Measurements from ENCODE around the gene C17orf107. TPM values are rescaled to one million over a fixed set of nuclear protein-coding genes. Genes with fewer than 3 reads are reported as not detected.

C17orf107 gene
- total RNA-seq, 1 experiment from 2014 or later = 1.0 TPM

DNA sequence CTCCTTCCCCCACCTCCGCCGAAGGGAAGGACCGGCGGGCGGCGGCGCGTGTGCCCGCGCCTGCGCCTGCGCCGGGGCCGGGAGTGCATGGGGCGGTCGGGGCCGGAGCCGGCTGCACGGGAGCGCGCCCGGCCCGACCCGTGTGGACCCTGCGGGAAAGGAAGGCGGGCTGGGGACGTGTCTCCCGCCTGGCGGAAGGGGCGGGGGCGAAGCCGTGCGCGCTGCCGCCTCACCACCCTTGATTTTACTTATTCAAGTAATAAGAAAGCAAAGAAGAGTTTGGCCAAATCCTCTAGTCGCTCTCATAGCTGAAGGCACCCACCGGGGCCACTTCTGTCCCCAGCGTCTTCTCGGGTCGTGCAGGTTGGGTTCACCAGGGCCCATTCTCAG lies 49.6 kb downstream of the C17orf107 start:
- BruUV-seq (replicated peaks) = no TSS peak
- Histone ChIP-seq H3K9me3 (no peaks in the 10 kb centered on the region), H3K4me3 (ENCODE audit: low read depth, low read length) (peak overlapping the region; percentile 97), H3K36me3 (ENCODE audit: control insufficient read depth, insufficient read depth, low read length) (no peaks in the 10 kb centered on the region; the same call in 1 of the 2 replicates), H3K27me3 (replicated peaks; ENCODE audit: control insufficient read depth, insufficient read depth, low read length) (no peaks in the 10 kb centered on the region), H3K4me1 (peaks cover 15% of the 10 kb centered on the region)
- Mint-ChIP-seq H3K4me1 (ENCODE audit: low read depth, unreplicated experiment) (peaks cover 10% of the 10 kb centered on the region), H3K4me3 (ENCODE audit: unreplicated experiment) (peak overlapping the region; percentile 85), H3K36me3 (ENCODE audit: insufficient read depth, unreplicated experiment) (peaks cover 32% of the 10 kb centered on the region), H3K27ac (ENCODE audit: unreplicated experiment) (peak overlapping the region; percentile 90), H3K27me3 (ENCODE audit: insufficient read depth, unreplicated experiment) (no peaks in the 10 kb centered on the region), H3K9me3 (ENCODE audit: unreplicated experiment) (no peaks in the 10 kb centered on the region)
- TF ChIP-seq, protein P1, sequence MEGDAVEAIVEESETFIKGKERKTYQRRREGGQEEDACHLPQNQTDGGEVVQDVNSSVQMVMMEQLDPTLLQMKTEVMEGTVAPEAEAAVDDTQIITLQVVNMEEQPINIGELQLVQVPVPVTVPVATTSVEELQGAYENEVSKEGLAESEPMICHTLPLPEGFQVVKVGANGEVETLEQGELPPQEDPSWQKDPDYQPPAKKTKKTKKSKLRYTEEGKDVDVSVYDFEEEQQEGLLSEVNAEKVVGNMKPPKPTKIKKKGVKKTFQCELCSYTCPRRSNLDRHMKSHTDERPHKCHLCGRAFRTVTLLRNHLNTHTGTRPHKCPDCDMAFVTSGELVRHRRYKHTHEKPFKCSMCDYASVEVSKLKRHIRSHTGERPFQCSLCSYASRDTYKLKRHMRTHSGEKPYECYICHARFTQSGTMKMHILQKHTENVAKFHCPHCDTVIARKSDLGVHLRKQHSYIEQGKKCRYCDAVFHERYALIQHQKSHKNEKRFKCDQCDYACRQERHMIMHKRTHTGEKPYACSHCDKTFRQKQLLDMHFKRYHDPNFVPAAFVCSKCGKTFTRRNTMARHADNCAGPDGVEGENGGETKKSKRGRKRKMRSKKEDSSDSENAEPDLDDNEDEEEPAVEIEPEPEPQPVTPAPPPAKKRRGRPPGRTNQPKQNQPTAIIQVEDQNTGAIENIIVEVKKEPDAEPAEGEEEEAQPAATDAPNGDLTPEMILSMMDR (IDR thresholded peaks at IDR 0.05; ENCODE audit: insufficient read depth in 1 of 2, low read depth in 1 of 2, low read length in 1 of 2, severe bottlenecking in 1 of 2, unreplicated experiment in 1 of 2) = no peak
- ChIA-PET CTCF (no interaction called here), POLR2A (interaction anchor here (1.7 kb wide), 1 partner anchor 18 kb away, joined by 16 read pairs; the partner anchor contains the start of gene SPAG7)
- peak; percentile 81 to 86 for DNase-seq
- intact Hi-C loops (cut with micrococcal nuclease; ENCODE audit: unreplicated experiment) = loop anchor here (1.0 kb wide), 2 partner anchors 9 to 18 kb away; partner anchors contain the start of genes RNF167, SLC25A11 and SPAG7

- Mint-ChIP-seq H3K4me3 (ENCODE audit: unreplicated experiment) (peak overlapping the region; percentile 85), H3K27me3 (ENCODE audit: insufficient read depth, unreplicated experiment) (no peaks in the 10 kb centered on the region), H3K9me3 (ENCODE audit: unreplicated experiment) (no peaks in the 10 kb centered on the region), H3K4me1 (ENCODE audit: low read depth, unreplicated experiment) (peaks cover 10% of the 10 kb centered on the region), H3K27ac (ENCODE audit: unreplicated experiment) (peak overlapping the region; percentile 88), H3K36me3 (ENCODE audit: insufficient read depth, unreplicated experiment) (peaks cover 28% of the 10 kb centered on the region)
- peaks cover 15% of the 10 kb centered on the region for H3K4me1 ChIP-seq
- BruUV-seq (replicated peaks) = no TSS peak
- H3K36me3 ChIP-seq (ENCODE audit: control insufficient read depth, insufficient read depth, low read length) = no peaks in the 10 kb centered on the region; the same call in 1 of the 2 replicates
- ChIA-PET POLR2A (interaction anchor here (1.0 to 1.7 kb wide), 2 partner anchors 18 kb away, joined by 9 to 16 read pairs; partner anchors contain the start of gene SPAG7), CTCF (interaction anchor here (1.0 kb wide), 1 partner anchor 9 kb away, joined by 3 read pairs; the partner anchor contains the start of gene RNF167)
- no peaks in the 10 kb centered on the region for H3K9me3 ChIP-seq
- intact Hi-C loops (cut with micrococcal nuclease; ENCODE audit: unreplicated experiment) = loop anchor here (1.0 kb wide), 2 partner anchors 9 to 18 kb away; partner anchors contain the start of genes RNF167, SLC25A11 and SPAG7
- DNase-seq = peak; percentile 87 to 89
- no peaks in the 10 kb centered on the region for H3K27me3 ChIP-seq (replicated peaks; ENCODE audit: control insufficient read depth, insufficient read depth, low read length)
- TF ChIP-seq, protein P1 (IDR thresholded peaks at IDR 0.05; ENCODE audit: insufficient read depth in 1 of 2, low read depth in 1 of 2, low read length in 1 of 2, severe bottlenecking in 1 of 2, unreplicated experiment in 1 of 2) = no peak
- peak overlapping the region; percentile 97 for H3K4me3 ChIP-seq (ENCODE audit: low read depth, low read length)
Observed at GRCh38 chr17:4949321-4950074, 50.2 kb downstream of the C17orf107 start.

DNA sequence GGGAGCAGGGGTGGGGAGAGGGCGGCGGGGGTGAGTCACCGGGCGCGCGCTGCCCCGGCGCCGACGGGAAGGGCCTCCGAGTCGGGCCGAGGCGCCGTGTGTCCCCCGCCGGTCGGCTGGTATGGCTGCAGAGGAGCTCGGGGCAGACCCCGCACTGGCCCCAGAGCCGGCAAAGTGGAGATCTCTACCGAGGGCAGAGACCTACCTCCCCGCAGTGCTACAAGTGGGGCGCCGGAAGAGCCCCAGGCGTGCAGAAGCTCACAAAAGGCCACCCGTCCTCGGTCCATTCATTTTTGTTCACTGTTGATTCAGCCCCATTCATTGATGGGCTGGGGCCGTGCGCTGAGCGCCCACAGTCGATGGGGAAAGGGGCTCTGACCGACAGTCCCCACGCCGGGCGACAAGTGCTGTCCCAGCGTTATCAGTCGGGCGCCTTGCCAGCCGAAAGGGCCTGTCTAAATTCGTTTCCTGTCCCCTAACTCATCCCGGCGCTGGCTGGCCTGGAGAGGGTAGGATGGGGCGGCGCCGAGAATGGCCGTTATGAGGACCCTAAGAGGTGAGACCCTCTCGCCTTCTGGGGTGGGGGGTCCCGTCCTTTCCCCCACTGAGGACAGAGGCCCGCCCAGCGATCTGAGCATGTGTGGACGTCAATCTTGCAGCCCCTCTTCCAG lies 50.9 kb downstream of the C17orf107 start:
- Histone ChIP-seq H3K9me3 (no peaks in the 10 kb centered on the region), H3K4me1 (peaks cover 15% of the 10 kb centered on the region), H3K4me3 (ENCODE audit: low read depth, low read length) (peak overlapping the region; percentile 57), H3K27me3 (replicated peaks; ENCODE audit: control insufficient read depth, insufficient read depth, low read length) (no peaks in the 10 kb centered on the region), H3K36me3 (ENCODE audit: control insufficient read depth, insufficient read depth, low read length) (no peaks in the 10 kb centered on the region; the same call in 1 of the 2 replicates)
- TSS peak; percentile 72 for BruUV-seq (replicated peaks)
- TF ChIP-seq, protein P1 (IDR thresholded peaks at IDR 0.05; ENCODE audit: insufficient read depth in 1 of 2, low read depth in 1 of 2, low read length in 1 of 2, severe bottlenecking in 1 of 2, unreplicated experiment in 1 of 2) = no peak
- POLR2A ChIA-PET = interaction anchor here (0.6 to 1.0 kb wide), 2 partner anchors 17 to 144 kb away, joined by 4 to 9 read pairs; partner anchors contain the start of gene SPAG7
- intact Hi-C loops (cut with micrococcal nuclease; ENCODE audit: unreplicated experiment) = no loop called here
- Mint-ChIP-seq H3K4me3 (ENCODE audit: unreplicated experiment) (peak overlapping the region; percentile 85), H3K4me1 (ENCODE audit: low read depth, unreplicated experiment) (peaks cover 10% of the 10 kb centered on the region), H3K9me3 (ENCODE audit: unreplicated experiment) (no peaks in the 10 kb centered on the region), H3K27ac (ENCODE audit: unreplicated experiment) (peak overlapping the region; percentile 88), H3K27me3 (ENCODE audit: insufficient read depth, unreplicated experiment) (no peaks in the 10 kb centered on the region), H3K36me3 (ENCODE audit: insufficient read depth, unreplicated experiment) (peaks cover 24% of the 10 kb centered on the region)
- DNase-seq = no peak
- CTCF ChIA-PET = interaction anchor here (1.0 kb wide), 1 partner anchor 10 kb away, joined by 3 read pairs; the partner anchor contains the start of gene RNF167
